Mesodermal cell (in vitro differentiated cells): Measurements from ENCODE around the gene CSF1. TPM values are rescaled to one million over a fixed set of nuclear protein-coding genes. Genes with fewer than 3 reads are reported as not detected.
"Not testable (repeated sequence)": the region's sequence is repeated elsewhere in the genome, so short reads cannot be mapped to it uniquely, and the experiment has no call there.

Experiments used
- H3K27ac ChIP-seq: 2 replicates; pipeline ENCODE4 v1.7.0; 2013; ENCODE audit warnings: mild to moderate bottlenecking, low read depth, low read length, moderate library complexity; ENCODE audit not compliant: severe bottlenecking
- H3K36me3 ChIP-seq: 2 replicates; pipeline ENCODE4 v1.7.1; 2013; ENCODE audit warnings: mild to moderate bottlenecking, low read length, moderate library complexity; ENCODE audit not compliant: control insufficient read depth, insufficient read depth
- H3K4me1 ChIP-seq: one replicate; pipeline ENCODE4 v1.7.1; 2013; ENCODE audit warnings: mild to moderate bottlenecking, low read length; ENCODE audit not compliant: insufficient read depth, control insufficient read depth, poor library complexity, severe bottlenecking
- H3K4me3 ChIP-seq: 2 replicates; pipeline ENCODE4 v1.7.0; 2013; ENCODE audit warnings: low read length, control low read depth, mild to moderate bottlenecking; ENCODE audit not compliant: insufficient read depth, poor library complexity, severe bottlenecking; ENCODE audit errors: extremely low read depth
- H3K9me3 ChIP-seq: 2 replicates; pipeline ENCODE4 v1.7.1; 2013; ENCODE audit warnings: mild to moderate bottlenecking, low read length, moderate library complexity; ENCODE audit not compliant: control insufficient read depth
- WGBS, 2 experiments: methylation state at CpG; one replicate each; pipeline ENCODE4 v1.1.5; 2013; ENCODE audit warnings: missing lambda C conversion rate in 2 of 2; ENCODE audit not compliant: insufficient coverage in 2 of 2; 5-methylcytosine and 5-hydroxymethylcytosine counted together
- polyA plus RNA-seq, 2 experiments: library from polyadenylated mRNA; stranded (reverse); fragments of 50-300 nt; gene quantifications; one replicate each; pipeline ENCODE4 v1.2.3, GENCODE V29; 2013

The CSF1 gene
- polyA plus RNA-seq (2013, experiment 1 of 2) = 19.1 TPM
- 18.8 TPM for polyA plus RNA-seq (2013, experiment 2 of 2)

GRCh38 chr1:109910123-109910962 is at the start of gene CSF1:
CSF1 (plus strand) TSS chr1:109910849; CDS start chr1:109911024, 175 bp downstream.
- peaks cover 7% of the 10 kb centered on the region for H3K36me3 ChIP-seq
- no peaks in the 10 kb centered on the region for H3K9me3 ChIP-seq
- H3K4me1 ChIP-seq = peaks cover 23% of the 10 kb centered on the region
- H3K4me3 ChIP-seq = peak within 1 kb of the TSS; percentile 61
- H3K27ac ChIP-seq = peak within 1 kb of the TSS; percentile 16
- WGBS, 2 experiments = 0 to 2% methylated on average over 16 to 30 of the region's 45 CpGs

- H3K4me3 ChIP-seq = not testable (repeated sequence)
- WGBS, 2 experiments = no CpG with 5 or more reads among the region's 2 CpGs
Measured at GRCh38 chr1:109861616-109862015, 49.0 kb upstream of the CSF1 start.

GRCh38 chr1:109863667-109864046 is 47.0 kb upstream of the CSF1 start:
- no peaks in the 10 kb centered on the region for H3K9me3 ChIP-seq
- no peaks in the 10 kb centered on the region for H3K36me3 ChIP-seq
- H3K4me1 ChIP-seq = no peaks in the 10 kb centered on the region
- no peak overlapping the region for H3K27ac ChIP-seq
- no peak overlapping the region for H3K4me3 ChIP-seq

More at GRCh38 chr1:109861616-109862015, 49.0 kb upstream of the CSF1 start:
- H3K36me3 ChIP-seq, H3K27ac ChIP-seq, H3K4me1 ChIP-seq, H3K9me3 ChIP-seq: not testable (repeated sequence)

- WGBS, 2 experiments = 96 to 100% methylated on average over 3 to 4 of the region's 5 CpGs
- no peaks in the 10 kb centered on the region for H3K9me3 ChIP-seq
- H3K4me3 ChIP-seq = no peak overlapping the region
- H3K36me3 ChIP-seq = no peaks in the 10 kb centered on the region
- no peak overlapping the region for H3K27ac ChIP-seq
- no peaks in the 10 kb centered on the region for H3K4me1 ChIP-seq
Measured at GRCh38 chr1:109864047-109864822, 46.4 kb upstream of the CSF1 start.

GRCh38 chr1:109864930-109865612 is 45.6 kb upstream of the CSF1 start:
- Histone ChIP-seq H3K9me3 (no peaks in the 10 kb centered on the region), H3K4me1 (no peaks in the 10 kb centered on the region), H3K27ac (no peak overlapping the region), H3K4me3 (no peak overlapping the region), H3K36me3 (no peaks in the 10 kb centered on the region)
- 85 to 87% methylated on average over 7 to 10 of the region's 12 CpGs for WGBS, 2 experiments

- WGBS, 2 experiments = 100% methylated on average over 2 of the region's 2 CpGs; no CpG with 5 or more reads in 1 of the 2 experiments
Measured at GRCh38 chr1:109866071-109866470, 44.6 kb upstream of the CSF1 start.

GRCh38 chr1:109873278-109874175 is 37.1 kb upstream of the CSF1 start:
- Histone ChIP-seq H3K27ac (no peak overlapping the region), H3K36me3 (no peaks in the 10 kb centered on the region), H3K4me1 (peaks cover 38% of the 10 kb centered on the region), H3K4me3 (no peak overlapping the region), H3K9me3 (no peaks in the 10 kb centered on the region)
- 86% methylated on average over 1 of the region's 3 CpGs; no CpG with 5 or more reads in 1 of the 2 experiments for WGBS, 2 experiments

More at GRCh38 chr1:109866071-109866470, 44.6 kb upstream of the CSF1 start:
- no peak overlapping the region for H3K27ac ChIP-seq
- H3K4me1 ChIP-seq = no peaks in the 10 kb centered on the region
- H3K36me3 ChIP-seq = no peaks in the 10 kb centered on the region
- H3K4me3 ChIP-seq = no peak overlapping the region
- no peaks in the 10 kb centered on the region for H3K9me3 ChIP-seq

- Histone ChIP-seq H3K9me3 (no peaks in the 10 kb centered on the region), H3K4me1 (peaks cover 41% of the 10 kb centered on the region)
- 79 to 100% methylated on average over 1 to 2 of the region's 2 CpGs for WGBS, 2 experiments
Measured at GRCh38 chr1:109874445-109874844, 36.2 kb upstream of the CSF1 start.

GRCh38 chr1:109875874-109876273 is 34.8 kb upstream of the CSF1 start:
- no peak overlapping the region for H3K27ac ChIP-seq
- no peak overlapping the region for H3K4me3 ChIP-seq
- WGBS, 2 experiments = 100% methylated on average over 2 to 3 of the region's 6 CpGs
- H3K4me1 ChIP-seq = peaks cover 41% of the 10 kb centered on the region
- H3K36me3 ChIP-seq = no peaks in the 10 kb centered on the region
- H3K9me3 ChIP-seq = no peaks in the 10 kb centered on the region

More at GRCh38 chr1:109874445-109874844, 36.2 kb upstream of the CSF1 start:
- H3K4me3 ChIP-seq = no peak overlapping the region
- H3K27ac ChIP-seq = no peak overlapping the region
- no peaks in the 10 kb centered on the region for H3K36me3 ChIP-seq
